ENCODE data around the gene TRMT11.
A peak's percentile ranks its signal among the peaks of the same experiment; 100 is the strongest.
"Not testable (repeated sequence)": the region's sequence is repeated elsewhere in the genome, so short reads cannot be mapped to it uniquely, and the experiment has no call there.

The TRMT11 gene

GRCh38 chr6:126048635-126049034 lies 62.3 kb downstream of the TRMT11 start:
- peak; percentile 15 for DNase-seq

GRCh38 chr6:126050795-126051194 lies 64.5 kb downstream of the TRMT11 start:
- DNase-seq = no peak

- no peak for DNase-seq
Measured at GRCh38 chr6:126051791-126052190, 65.5 kb downstream of the TRMT11 start.

GRCh38 chr6:126052485-126052884 lies 66.1 kb downstream of the TRMT11 start:
- no peak for DNase-seq

- DNase-seq = peak; percentile 14
Measured at GRCh38 chr6:126054258-126054702, 67.9 kb downstream of the TRMT11 start.

- DNase-seq = no peak
Measured at GRCh38 chr6:126054802-126055201, 68.5 kb downstream of the TRMT11 start.

GRCh38 chr6:126055449-126055848 lies 69.1 kb downstream of the TRMT11 start:
- DNase-seq = no peak

GRCh38 chr6:126056355-126057004 lies 70.1 kb downstream of the TRMT11 start:
- DNase-seq = no peak

- DNase-seq = not testable (repeated sequence)
Measured at GRCh38 chr6:126058085-126058484, 71.7 kb downstream of the TRMT11 start.

GRCh38 chr6:126060400-126060799 lies 74.1 kb downstream of the TRMT11 start:
- DNase-seq = no peak

GRCh38 chr6:126063512-126064146 lies 77.3 kb downstream of the TRMT11 start:
- DNase-seq = no peak

- no peak for DNase-seq
Measured at GRCh38 chr6:126064257-126064747, 78.0 kb downstream of the TRMT11 start.

GRCh38 chr6:126064748-126065401 lies 78.5 kb downstream of the TRMT11 start:
- DNase-seq = peak; percentile 65

GRCh38 chr6:126066053-126067048 lies 80.0 kb downstream of the TRMT11 start:
- no peak for DNase-seq

GRCh38 chr6:126067073-126067472 lies 80.7 kb downstream of the TRMT11 start:
- DNase-seq = no peak

GRCh38 chr6:126069449-126069848 lies 83.1 kb downstream of the TRMT11 start:
- DNase-seq = no peak

GRCh38 chr6:126071000-126071647 lies 84.8 kb downstream of the TRMT11 start:
- no peak for DNase-seq

GRCh38 chr6:126072172-126072571 lies 85.8 kb downstream of the TRMT11 start:
- DNase-seq = no peak

- no peak for DNase-seq
Measured at GRCh38 chr6:126072834-126073233, 86.5 kb downstream of the TRMT11 start.

- no peak for DNase-seq
Measured at GRCh38 chr6:126075335-126076071, 89.2 kb downstream of the TRMT11 start.

GRCh38 chr6:126076992-126077664 lies 90.8 kb downstream of the TRMT11 start:
- DNase-seq = no peak

All from NCI-H146 (cell line).